Measurements from ENCODE around the gene ACACB. TPM values are rescaled to one million over a fixed set of nuclear protein-coding genes. Genes with fewer than 3 reads are reported as not detected.

ACACB gene
- total and polyA plus RNA-seq, 7 experiments from 2014 or later = 3.8 to 58.3 (median 30.9) TPM

DNA sequence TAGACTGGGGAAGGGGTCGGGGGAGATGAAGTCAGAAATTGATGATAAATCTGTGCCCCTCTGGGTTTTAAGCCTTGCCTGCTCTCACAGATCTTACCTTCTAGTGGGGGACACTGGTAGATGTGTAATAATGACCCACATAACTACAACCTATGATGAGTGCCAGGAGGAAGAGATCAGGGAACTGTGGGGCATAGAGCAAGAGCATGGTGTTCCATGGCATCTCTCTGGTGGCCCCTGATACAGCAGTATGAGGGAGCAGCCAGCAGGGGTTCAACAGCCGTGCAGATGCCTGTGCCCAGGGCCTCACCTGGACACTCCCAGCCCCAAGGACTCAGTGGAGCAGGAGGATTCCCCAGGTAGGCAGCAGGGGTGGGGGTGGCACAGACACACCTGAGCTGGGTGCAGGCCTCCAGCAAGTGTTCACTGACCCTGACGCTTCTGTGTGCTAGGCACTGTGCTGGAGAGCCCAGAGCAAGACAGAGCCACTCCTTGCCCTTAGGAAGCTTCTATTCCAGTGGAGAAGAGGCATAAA, 5.0 kb downstream of the ACACB start:
- H3K27ac Mint-ChIP-seq = no peak overlapping the region
- H3K4me1 ChIP-seq (ENCODE audit: control insufficient read depth in 2 of 2, insufficient read depth in 2 of 2, low read length in 2 of 2) = no peaks in the 10 kb centered on the region
- H3K27me3 ChIP-seq (ENCODE audit: control insufficient read depth in 2 of 2, insufficient read depth in 2 of 2, low read length in 2 of 2) = no peaks in the 10 kb centered on the region
- no peak overlapping the region for H3K27ac ChIP-seq (ENCODE audit: low read depth, low read length)
- H3K9me3 ChIP-seq (ENCODE audit: control insufficient read depth in 2 of 3, low read length in 3 of 3) = no peaks in the 10 kb centered on the region
- H3K36me3 Mint-ChIP-seq = peaks cover 0 to 15% (median 0%) of the 10 kb centered on the region in 5 donors
- no peak overlapping the region for H3K4me3 ChIP-seq (ENCODE audit: low read length)
- ATAC-seq = no peak
- no peaks in the 10 kb centered on the region for H3K27me3 Mint-ChIP-seq
- CTCF ChIA-PET = no interaction called here
- no peak for DNase-seq
- H3K4me1 Mint-ChIP-seq = peaks cover 0 to 5% (median 3%) of the 10 kb centered on the region in 7 donors
- no peaks in the 10 kb centered on the region for H3K9me3 Mint-ChIP-seq
- no peak overlapping the region for H3K4me3 Mint-ChIP-seq
- intact Hi-C loops (cut with micrococcal nuclease) = no loop called here
- H3K36me3 ChIP-seq (ENCODE audit: control insufficient read depth in 2 of 3, insufficient read depth in 3 of 3, low read length in 3 of 3) = no peaks in the 10 kb centered on the region
- POLR2A ChIA-PET = no interaction called here

- no peaks in the 10 kb centered on the region for H3K27me3 Mint-ChIP-seq
- CTCF ChIA-PET = no interaction called here
- intact Hi-C loops (cut with micrococcal nuclease) = no loop called here
Observed at GRCh38 chr12:109124878-109125648, 8.7 kb downstream of the ACACB start.

GRCh38 chr12:109125791-109126190, 9.4 kb downstream of the ACACB start:
- Mint-ChIP-seq H3K27ac (no peak overlapping the region), H3K36me3 (peaks cover 0 to 10% (median 0%) of the 10 kb centered on the region in 5 donors), H3K4me3 (no peak overlapping the region), H3K9me3 (peaks cover 0 to 1% (median 0%) of the 10 kb centered on the region in 11 donors), H3K4me1 (peaks cover 0 to 5% (median 0%) of the 10 kb centered on the region in 7 donors), H3K27me3 (peaks cover 0 to 2% (median 0%) of the 10 kb centered on the region in 5 donors)
- Histone ChIP-seq H3K4me1 (ENCODE audit: control insufficient read depth in 2 of 2, insufficient read depth in 2 of 2, low read length in 2 of 2) (no peaks in the 10 kb centered on the region), H3K27me3 (ENCODE audit: control insufficient read depth in 2 of 2, insufficient read depth in 2 of 2, low read length in 2 of 2) (no peaks in the 10 kb centered on the region), H3K4me3 (ENCODE audit: low read length) (no peak overlapping the region), H3K9me3 (ENCODE audit: control insufficient read depth in 2 of 3, low read length in 3 of 3) (no peaks in the 10 kb centered on the region), H3K36me3 (ENCODE audit: control insufficient read depth in 2 of 3, insufficient read depth in 3 of 3, low read length in 3 of 3) (no peaks in the 10 kb centered on the region), H3K27ac (ENCODE audit: low read depth, low read length) (no peak overlapping the region)
- no peak for ATAC-seq
- no peak for DNase-seq
- ChIA-PET CTCF (no interaction called here), POLR2A (no interaction called here)
- intact Hi-C loops (cut with micrococcal nuclease) = no loop called here

More at GRCh38 chr12:109124878-109125648, 8.7 kb downstream of the ACACB start:
- no peaks in the 10 kb centered on the region for H3K27me3 ChIP-seq (ENCODE audit: control insufficient read depth in 2 of 2, insufficient read depth in 2 of 2, low read length in 2 of 2)
- no peaks in the 10 kb centered on the region for H3K4me1 ChIP-seq (ENCODE audit: control insufficient read depth in 2 of 2, insufficient read depth in 2 of 2, low read length in 2 of 2)
- DNase-seq = no peak
- peaks cover 0 to 6% (median 0%) of the 10 kb centered on the region in 5 donors for H3K36me3 Mint-ChIP-seq
- no peak overlapping the region for H3K4me3 ChIP-seq (ENCODE audit: low read length)
- no peak overlapping the region for H3K27ac Mint-ChIP-seq
- no peak for ATAC-seq
- peaks cover 0 to 5% (median 0%) of the 10 kb centered on the region in 7 donors for H3K4me1 Mint-ChIP-seq
- H3K4me3 Mint-ChIP-seq = no peak overlapping the region
- POLR2A ChIA-PET = no interaction called here
- H3K9me3 Mint-ChIP-seq = peaks cover 0 to 1% (median 0%) of the 10 kb centered on the region in 11 donors
- no peaks in the 10 kb centered on the region for H3K9me3 ChIP-seq (ENCODE audit: control insufficient read depth in 2 of 3, low read length in 3 of 3)
- no peak overlapping the region for H3K27ac ChIP-seq (ENCODE audit: low read depth, low read length)
- no peaks in the 10 kb centered on the region for H3K36me3 ChIP-seq (ENCODE audit: control insufficient read depth in 2 of 3, insufficient read depth in 3 of 3, low read length in 3 of 3)

- Mint-ChIP-seq H3K4me1 (peaks cover 0 to 5% (median 0%) of the 10 kb centered on the region in 7 donors), H3K27me3 (peaks cover 0 to 4% (median 0%) of the 10 kb centered on the region in 5 donors), H3K4me3 (no peak overlapping the region), H3K27ac (no peak overlapping the region), H3K36me3 (peaks cover 0 to 10% (median 0%) of the 10 kb centered on the region in 5 donors), H3K9me3 (peaks cover 0 to 1% (median 0%) of the 10 kb centered on the region in 11 donors)
- Histone ChIP-seq H3K27ac (ENCODE audit: low read depth, low read length) (no peak overlapping the region), H3K4me1 (ENCODE audit: control insufficient read depth in 2 of 2, insufficient read depth in 2 of 2, low read length in 2 of 2) (no peaks in the 10 kb centered on the region), H3K27me3 (ENCODE audit: control insufficient read depth in 2 of 2, insufficient read depth in 2 of 2, low read length in 2 of 2) (no peaks in the 10 kb centered on the region), H3K36me3 (ENCODE audit: control insufficient read depth in 2 of 3, insufficient read depth in 3 of 3, low read length in 3 of 3) (no peaks in the 10 kb centered on the region), H3K4me3 (ENCODE audit: low read length) (no peak overlapping the region), H3K9me3 (ENCODE audit: control insufficient read depth in 2 of 3, low read length in 3 of 3) (no peaks in the 10 kb centered on the region)
- ChIA-PET POLR2A (no interaction called here), CTCF (interaction anchor here (0.9 kb wide), 1 partner anchor 230 kb away, joined by 3 read pairs; no protein-coding TSS in a partner anchor)
- DNase-seq = no peak
- intact Hi-C loops (cut with micrococcal nuclease) = no loop called here
- no peak for ATAC-seq
Observed at GRCh38 chr12:109126784-109127183, 10.4 kb downstream of the ACACB start.

GRCh38 chr12:109127533-109128242, 11.3 kb downstream of the ACACB start:
- H3K36me3 Mint-ChIP-seq = peaks cover 0 to 10% (median 0%) of the 10 kb centered on the region in 5 donors
- Histone ChIP-seq H3K9me3 (ENCODE audit: control insufficient read depth in 2 of 3, low read length in 3 of 3) (no peaks in the 10 kb centered on the region), H3K4me3 (ENCODE audit: low read length) (no peak overlapping the region), H3K27ac (ENCODE audit: low read depth, low read length) (no peak overlapping the region), H3K36me3 (ENCODE audit: control insufficient read depth in 2 of 3, insufficient read depth in 3 of 3, low read length in 3 of 3) (no peaks in the 10 kb centered on the region), H3K27me3 (ENCODE audit: control insufficient read depth in 2 of 2, insufficient read depth in 2 of 2, low read length in 2 of 2) (no peaks in the 10 kb centered on the region), H3K4me1 (ENCODE audit: control insufficient read depth in 2 of 2, insufficient read depth in 2 of 2, low read length in 2 of 2) (no peaks in the 10 kb centered on the region)
- CTCF ChIA-PET = interaction anchor here (0.9 kb wide), 1 partner anchor 231 kb away, joined by 3 read pairs; no protein-coding TSS in a partner anchor
- DNase-seq (no peak), ATAC-seq (no peak)
- no peak overlapping the region for H3K27ac Mint-ChIP-seq
- H3K4me1 Mint-ChIP-seq = peaks cover 0 to 5% (median 0%) of the 10 kb centered on the region in 7 donors
- H3K27me3 Mint-ChIP-seq = peaks cover 0 to 4% (median 0%) of the 10 kb centered on the region in 5 donors
- intact Hi-C loops (cut with micrococcal nuclease) = no loop called here
- POLR2A ChIA-PET = no interaction called here
- H3K9me3 Mint-ChIP-seq = peaks cover 0 to 1% (median 0%) of the 10 kb centered on the region in 11 donors
- H3K4me3 Mint-ChIP-seq = no peak overlapping the region

DNA sequence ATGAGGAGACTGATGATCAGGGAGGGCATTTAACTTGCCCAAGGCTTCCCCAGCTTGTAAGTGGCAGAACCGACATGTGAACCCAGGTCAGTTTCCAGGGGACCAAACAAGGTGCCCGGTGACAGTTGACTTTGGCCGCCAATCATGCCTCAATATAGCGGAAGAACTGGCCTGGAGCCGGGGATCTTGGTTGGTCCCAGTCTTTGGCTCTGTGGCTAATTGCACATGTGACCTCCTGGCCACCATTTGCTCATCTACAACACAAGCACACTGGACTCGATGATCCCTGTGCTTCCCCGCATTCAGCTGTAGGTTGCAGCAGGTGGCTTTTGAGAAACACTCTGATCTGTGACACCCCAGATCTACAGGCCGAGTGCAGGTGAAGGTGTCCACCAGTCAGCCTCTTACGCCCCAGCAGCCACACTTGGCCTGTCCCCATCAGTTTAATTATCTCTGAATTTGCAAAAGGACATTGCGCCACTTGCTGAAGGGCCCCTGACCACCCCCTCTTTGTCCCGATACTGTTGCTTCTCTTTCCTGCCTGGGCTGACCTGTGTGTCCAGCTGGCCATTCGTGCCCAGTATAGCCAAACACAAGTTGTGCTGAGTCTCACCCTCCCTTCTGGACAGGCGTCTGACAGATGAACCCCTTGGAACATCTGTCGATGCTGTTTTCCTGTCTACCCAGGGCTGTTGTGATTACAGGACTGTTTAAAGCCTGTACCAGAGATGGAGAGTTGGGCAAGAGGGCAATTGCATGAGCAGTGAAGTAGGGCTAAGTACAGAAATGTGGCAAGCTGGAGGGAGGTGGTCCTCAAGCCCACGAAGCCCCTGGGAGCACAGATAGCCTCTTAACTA, 14.1 kb downstream of the ACACB start:
- Histone ChIP-seq H3K4me1 (ENCODE audit: control insufficient read depth in 2 of 2, insufficient read depth in 2 of 2, low read length in 2 of 2) (no peaks in the 10 kb centered on the region), H3K27ac (ENCODE audit: low read depth, low read length) (no peak overlapping the region), H3K36me3 (ENCODE audit: control insufficient read depth in 2 of 3, insufficient read depth in 3 of 3, low read length in 3 of 3) (no peaks in the 10 kb centered on the region), H3K9me3 (ENCODE audit: control insufficient read depth in 2 of 3, low read length in 3 of 3) (no peaks in the 10 kb centered on the region), H3K27me3 (ENCODE audit: control insufficient read depth in 2 of 2, insufficient read depth in 2 of 2, low read length in 2 of 2) (no peaks in the 10 kb centered on the region), H3K4me3 (ENCODE audit: low read length) (no peak overlapping the region)
- DNase-seq (no peak), ATAC-seq (no peak)
- Mint-ChIP-seq H3K9me3 (peaks cover 0 to 3% (median 0%) of the 10 kb centered on the region in 11 donors), H3K4me3 (no peak overlapping the region), H3K36me3 (peaks cover 0 to 8% (median 0%) of the 10 kb centered on the region in 5 donors), H3K27ac (no peak overlapping the region), H3K4me1 (peaks cover 0 to 3% (median 0%) of the 10 kb centered on the region in 7 donors), H3K27me3 (peaks cover 0 to 7% (median 4%) of the 10 kb centered on the region in 5 donors)
- intact Hi-C loops (cut with micrococcal nuclease) = no loop called here
- ChIA-PET CTCF (no interaction called here), POLR2A (no interaction called here)
